Endothelial cell (in vitro differentiated cells): ENCODE measurements around the gene SMIM41. TPM values are rescaled to one million over a fixed set of nuclear protein-coding genes. Genes with fewer than 3 reads are reported as not detected.

Source experiments
- DNase-seq: peaks from one replicate; pipeline ENCODE4 v3.0.0; 2021; ENCODE audit warnings: low spot score
- H3K27ac Mint-ChIP-seq: one replicate; pipeline ENCODE4 v1.8.0; 2021; ENCODE audit warnings: mixed read lengths, inconsistent platforms; ENCODE audit not compliant: unreplicated experiment
- H3K27me3 Mint-ChIP-seq: one replicate; pipeline ENCODE4 v1.8.0; 2021; ENCODE audit warnings: mild to moderate bottlenecking, moderate library complexity, mixed read lengths, inconsistent platforms; ENCODE audit not compliant: unreplicated experiment
- H3K36me3 Mint-ChIP-seq: one replicate; pipeline ENCODE4 v1.8.0; 2021; ENCODE audit warnings: mild to moderate bottlenecking, low read depth, mixed read lengths, inconsistent platforms; ENCODE audit not compliant: unreplicated experiment
- H3K4me1 Mint-ChIP-seq: one replicate; pipeline ENCODE4 v1.8.0; 2021; ENCODE audit warnings: mild to moderate bottlenecking, mixed read lengths, inconsistent platforms; ENCODE audit not compliant: unreplicated experiment
- H3K4me3 Mint-ChIP-seq: one replicate; pipeline ENCODE4 v1.8.0; 2021; ENCODE audit warnings: mild to moderate bottlenecking, mixed read lengths, inconsistent platforms; ENCODE audit not compliant: unreplicated experiment
- H3K9me3 Mint-ChIP-seq: one replicate; pipeline ENCODE4 v1.8.0; 2021; ENCODE audit warnings: mixed read lengths, inconsistent platforms; ENCODE audit not compliant: unreplicated experiment
- CTCF ChIP-seq: fragments of 200-600 bp; sonication (generic); IDR thresholded peaks from one replicate; pipeline ENCODE4 v1.5.0; 2021; ENCODE audit warnings: antibody characterized with exemption; ENCODE audit not compliant: unreplicated experiment
- total RNA-seq: library from RNA; stranded (reverse); fragmentation: NEBNext Ultra II Directional; extraction: Animal tissue kit (Norgen Biotek cat#: 25700); gene quantifications from one replicate; pipeline ENCODE4 v1.2.1, GENCODE V29; 2021; ENCODE audit not compliant: unreplicated experiment

SMIM41 gene
- total RNA-seq, 1 donor from 2014 or later, result not detected

- DNase-seq, result no peak
- Mint-ChIP-seq H3K27me3 (peaks cover 16% of the 10 kb centered on the region), H3K27ac (no peak overlapping the region), H3K4me1 (peaks cover 9% of the 10 kb centered on the region), H3K9me3 (no peaks in the 10 kb centered on the region), H3K4me3 (no peak overlapping the region), H3K36me3 (peaks cover 4% of the 10 kb centered on the region)
- no peak for TF ChIP-seq CTCF
Observed at GRCh38 chr12:52086944-52087835, 7.7 kb downstream of the SMIM41 start.

- H3K27me3 Mint-ChIP-seq, result peaks cover 16% of the 10 kb centered on the region
- TF ChIP-seq CTCF, result no peak
- no peaks in the 10 kb centered on the region for H3K9me3 Mint-ChIP-seq
- H3K36me3 Mint-ChIP-seq, result peaks cover 4% of the 10 kb centered on the region
- H3K4me3 Mint-ChIP-seq, result peak overlapping the region; percentile 23
- H3K4me1 Mint-ChIP-seq, result peaks cover 6% of the 10 kb centered on the region
- H3K27ac Mint-ChIP-seq, result no peak overlapping the region
- no peak for DNase-seq
Observed at GRCh38 chr12:52087961-52088820, 8.7 kb downstream of the SMIM41 start.

GRCh38 chr12:52089491-52089890, 10.0 kb downstream of the SMIM41 start:
- no peak overlapping the region for H3K4me3 Mint-ChIP-seq
- H3K4me1 Mint-ChIP-seq, result peaks cover 6% of the 10 kb centered on the region
- peaks cover 4% of the 10 kb centered on the region for H3K36me3 Mint-ChIP-seq
- DNase-seq, result no peak
- H3K27me3 Mint-ChIP-seq, result peaks cover 12% of the 10 kb centered on the region
- TF ChIP-seq CTCF, result no peak
- H3K9me3 Mint-ChIP-seq, result no peaks in the 10 kb centered on the region
- no peak overlapping the region for H3K27ac Mint-ChIP-seq

GRCh38 chr12:52090291-52090690, 10.8 kb downstream of the SMIM41 start:
- Mint-ChIP-seq H3K27ac (no peak overlapping the region), H3K4me3 (no peak overlapping the region), H3K27me3 (peaks cover 11% of the 10 kb centered on the region), H3K4me1 (peaks cover 6% of the 10 kb centered on the region), H3K36me3 (peaks cover 4% of the 10 kb centered on the region), H3K9me3 (no peaks in the 10 kb centered on the region)
- no peak for TF ChIP-seq CTCF
- no peak for DNase-seq
